Left ventricle myocardium inferior (tissue), 1 donor: ENCODE results near the gene ADORA2A. TPM values are rescaled to one million over a fixed set of nuclear protein-coding genes. Genes with fewer than 3 reads are reported as not detected.

Experiments used
- DNase-seq: peaks from one replicate; pipeline ENCODE4 v3.0.0-alpha.2; 2020
- H3K27ac ChIP-seq: fragments of 200-600 bp; replicated peaks from 2 replicates; pipeline ENCODE4 v1.8.0; 2021
- H3K27me3 ChIP-seq: fragments of 200-600 bp; 2 replicates; pipeline ENCODE4 v1.8.0; 2021; ENCODE audit warnings: low read depth
- H3K36me3 ChIP-seq: fragments of 200-600 bp; 2 replicates; pipeline ENCODE4 v1.8.0; 2021
- H3K4me1 ChIP-seq: fragments of 200-600 bp; 2 replicates; pipeline ENCODE4 v1.8.0; 2021
- H3K4me3 ChIP-seq: fragments of 200-600 bp; 2 replicates; pipeline ENCODE4 v1.8.0; 2021; ENCODE audit warnings: mild to moderate bottlenecking, moderate library complexity
- H3K9me3 ChIP-seq: fragments of 200-600 bp; replicated peaks from 2 replicates; pipeline ENCODE4 v1.8.0; 2021
- intact Hi-C: fragments of 100-400 bp; cut with micrococcal nuclease; formaldehyde crosslinking; loops from one replicate; pipeline ENCODE4 v1.11.0; 2022
- total RNA-seq: library from RNA; stranded (reverse); fragmentation: NEBNext Ultra II Directional; extraction: Animal tissue kit (Norgen Biotek cat#: 25700); gene quantifications from one replicate; pipeline ENCODE4 v1.2.1, GENCODE V29; 2021
- TF ChIP-seq, protein P1 (sequence below): fragments of 200-600 bp; IDR thresholded peaks from 2 replicates; pipeline ENCODE4 v1.8.0; 2021; ENCODE audit warnings: antibody characterized with exemption, mild to moderate bottlenecking, borderline replicate concordance
- donor health status: DM: no; HTN: yes; CAD: no; lungs with severe emphysema.

The ADORA2A gene
- total RNA-seq, 1 donor from 2014 or later = 3.6 TPM

DNA sequence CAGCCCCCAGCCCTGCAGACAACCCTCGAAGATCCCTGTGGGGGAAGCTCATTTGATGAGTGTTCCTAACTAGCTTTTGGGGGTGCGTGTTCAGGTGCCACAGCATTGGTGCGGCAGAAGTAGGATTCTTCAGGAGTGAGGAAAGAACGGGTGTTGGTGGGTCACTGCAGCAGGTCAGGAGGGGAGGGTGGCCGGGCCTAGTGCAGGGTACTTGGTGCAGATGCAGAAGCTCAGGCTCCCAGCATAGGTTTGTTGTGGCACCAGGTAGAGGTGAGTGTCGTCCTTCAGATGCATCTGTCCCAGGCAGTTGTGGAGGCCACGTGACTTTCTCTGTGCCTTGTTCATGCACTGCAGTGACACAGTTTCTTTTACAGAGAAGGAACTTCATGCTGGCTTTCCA lies 15.1 kb upstream of the ADORA2A start:
- Histone ChIP-seq H3K27ac (no peak overlapping the region), H3K4me1 (peaks cover 21% of the 10 kb centered on the region), H3K4me3 (no peak overlapping the region), H3K9me3 (no peaks in the 10 kb centered on the region), H3K36me3 (peaks cover 38% of the 10 kb centered on the region), H3K27me3 (no peaks in the 10 kb centered on the region)
- intact Hi-C loops = no loop called here
- TF ChIP-seq, protein P1, sequence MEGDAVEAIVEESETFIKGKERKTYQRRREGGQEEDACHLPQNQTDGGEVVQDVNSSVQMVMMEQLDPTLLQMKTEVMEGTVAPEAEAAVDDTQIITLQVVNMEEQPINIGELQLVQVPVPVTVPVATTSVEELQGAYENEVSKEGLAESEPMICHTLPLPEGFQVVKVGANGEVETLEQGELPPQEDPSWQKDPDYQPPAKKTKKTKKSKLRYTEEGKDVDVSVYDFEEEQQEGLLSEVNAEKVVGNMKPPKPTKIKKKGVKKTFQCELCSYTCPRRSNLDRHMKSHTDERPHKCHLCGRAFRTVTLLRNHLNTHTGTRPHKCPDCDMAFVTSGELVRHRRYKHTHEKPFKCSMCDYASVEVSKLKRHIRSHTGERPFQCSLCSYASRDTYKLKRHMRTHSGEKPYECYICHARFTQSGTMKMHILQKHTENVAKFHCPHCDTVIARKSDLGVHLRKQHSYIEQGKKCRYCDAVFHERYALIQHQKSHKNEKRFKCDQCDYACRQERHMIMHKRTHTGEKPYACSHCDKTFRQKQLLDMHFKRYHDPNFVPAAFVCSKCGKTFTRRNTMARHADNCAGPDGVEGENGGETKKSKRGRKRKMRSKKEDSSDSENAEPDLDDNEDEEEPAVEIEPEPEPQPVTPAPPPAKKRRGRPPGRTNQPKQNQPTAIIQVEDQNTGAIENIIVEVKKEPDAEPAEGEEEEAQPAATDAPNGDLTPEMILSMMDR = no peak
- no peak for DNase-seq

DNA sequence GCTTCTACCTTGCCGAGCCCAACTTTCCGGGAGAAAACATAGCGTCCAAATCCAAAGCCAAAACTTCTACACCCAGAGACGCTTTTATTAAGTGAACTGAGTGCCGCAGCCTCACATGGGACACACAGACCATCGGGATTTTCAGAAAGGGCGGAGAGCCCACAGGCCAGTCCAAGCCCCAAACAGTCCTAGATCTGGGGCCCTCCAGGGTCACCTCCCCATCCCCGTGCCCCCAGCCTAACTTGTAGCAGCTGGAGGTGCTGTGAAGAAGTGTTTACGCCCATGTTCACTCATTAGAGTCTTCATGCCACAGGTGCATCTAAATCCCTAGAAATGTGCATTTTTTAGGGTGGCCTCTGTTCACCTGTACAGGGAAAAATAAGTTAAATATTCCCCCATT lies 14.1 kb upstream of the ADORA2A start:
- Histone ChIP-seq H3K4me3 (no peak overlapping the region), H3K27me3 (no peaks in the 10 kb centered on the region), H3K9me3 (no peaks in the 10 kb centered on the region), H3K27ac (peak overlapping the region; percentile 65), H3K36me3 (peaks cover 38% of the 10 kb centered on the region), H3K4me1 (peaks cover 11% of the 10 kb centered on the region)
- intact Hi-C loops = no loop called here
- DNase-seq = no peak
- TF ChIP-seq, protein P1 = no peak

DNA sequence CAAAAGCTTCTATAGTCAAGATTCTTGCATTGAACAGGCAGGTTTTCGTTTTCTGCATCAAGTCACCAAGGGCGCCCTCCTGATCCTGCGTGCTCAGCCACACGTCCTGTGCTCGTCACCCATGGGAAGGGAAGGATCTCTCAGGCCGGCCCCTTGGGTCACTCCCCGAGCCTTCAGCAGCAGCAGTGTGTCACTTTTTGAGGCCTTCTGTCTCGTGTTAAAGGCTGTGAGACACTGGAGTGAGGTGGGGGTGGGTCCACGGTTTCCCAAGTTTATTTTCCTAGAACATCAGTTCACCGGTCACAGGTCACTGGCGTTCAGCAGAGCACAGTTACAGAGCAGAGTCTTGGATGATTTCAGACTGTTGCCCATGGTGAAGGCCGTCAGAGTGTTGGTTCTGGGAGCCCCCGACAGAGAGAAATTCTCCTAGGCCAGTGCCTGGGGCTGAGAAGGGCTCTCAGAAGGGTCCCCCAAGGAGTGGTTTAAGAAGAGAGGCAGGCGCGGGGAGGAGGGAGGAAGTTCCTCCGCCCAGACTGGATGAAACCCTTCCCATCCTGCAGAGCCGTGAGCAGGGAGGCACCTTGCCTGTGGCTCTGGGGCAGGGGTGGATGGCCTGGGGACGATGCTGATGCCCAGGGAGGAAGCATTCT lies 13.5 kb upstream of the ADORA2A start:
- Histone ChIP-seq H3K36me3 (peaks cover 38% of the 10 kb centered on the region), H3K27me3 (no peaks in the 10 kb centered on the region), H3K4me1 (peaks cover 6% of the 10 kb centered on the region), H3K27ac (peak overlapping the region; percentile 65), H3K4me3 (no peak overlapping the region), H3K9me3 (no peaks in the 10 kb centered on the region)
- intact Hi-C loops = no loop called here
- TF ChIP-seq, protein P1 = no peak
- no peak for DNase-seq

DNA sequence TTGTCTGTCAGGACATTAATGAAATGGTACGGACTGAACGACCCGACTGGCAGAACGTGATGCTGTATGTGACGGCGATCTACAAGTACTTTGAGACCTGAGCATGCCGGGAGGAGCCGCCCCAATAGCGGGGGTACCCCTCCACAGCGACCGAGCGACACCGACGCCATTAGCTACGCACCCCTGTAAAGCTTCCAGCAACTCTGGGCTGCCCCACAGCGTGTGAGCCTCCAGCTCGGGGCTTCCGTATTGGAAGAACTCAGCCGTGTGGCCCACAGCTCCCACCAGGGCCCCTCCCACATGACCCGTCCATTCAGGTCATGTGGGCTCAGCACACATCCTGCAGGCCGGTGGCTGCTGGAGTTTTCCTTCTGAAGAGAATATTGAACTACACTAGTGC lies 12.9 kb upstream of the ADORA2A start:
- TF ChIP-seq, protein P1 = no peak
- no peak for DNase-seq
- Histone ChIP-seq H3K36me3 (peaks cover 38% of the 10 kb centered on the region), H3K27me3 (no peaks in the 10 kb centered on the region), H3K4me3 (no peak overlapping the region), H3K9me3 (no peaks in the 10 kb centered on the region), H3K27ac (peak overlapping the region; percentile 65), H3K4me1 (peaks cover 7% of the 10 kb centered on the region)
- intact Hi-C loops = no loop called here

DNA sequence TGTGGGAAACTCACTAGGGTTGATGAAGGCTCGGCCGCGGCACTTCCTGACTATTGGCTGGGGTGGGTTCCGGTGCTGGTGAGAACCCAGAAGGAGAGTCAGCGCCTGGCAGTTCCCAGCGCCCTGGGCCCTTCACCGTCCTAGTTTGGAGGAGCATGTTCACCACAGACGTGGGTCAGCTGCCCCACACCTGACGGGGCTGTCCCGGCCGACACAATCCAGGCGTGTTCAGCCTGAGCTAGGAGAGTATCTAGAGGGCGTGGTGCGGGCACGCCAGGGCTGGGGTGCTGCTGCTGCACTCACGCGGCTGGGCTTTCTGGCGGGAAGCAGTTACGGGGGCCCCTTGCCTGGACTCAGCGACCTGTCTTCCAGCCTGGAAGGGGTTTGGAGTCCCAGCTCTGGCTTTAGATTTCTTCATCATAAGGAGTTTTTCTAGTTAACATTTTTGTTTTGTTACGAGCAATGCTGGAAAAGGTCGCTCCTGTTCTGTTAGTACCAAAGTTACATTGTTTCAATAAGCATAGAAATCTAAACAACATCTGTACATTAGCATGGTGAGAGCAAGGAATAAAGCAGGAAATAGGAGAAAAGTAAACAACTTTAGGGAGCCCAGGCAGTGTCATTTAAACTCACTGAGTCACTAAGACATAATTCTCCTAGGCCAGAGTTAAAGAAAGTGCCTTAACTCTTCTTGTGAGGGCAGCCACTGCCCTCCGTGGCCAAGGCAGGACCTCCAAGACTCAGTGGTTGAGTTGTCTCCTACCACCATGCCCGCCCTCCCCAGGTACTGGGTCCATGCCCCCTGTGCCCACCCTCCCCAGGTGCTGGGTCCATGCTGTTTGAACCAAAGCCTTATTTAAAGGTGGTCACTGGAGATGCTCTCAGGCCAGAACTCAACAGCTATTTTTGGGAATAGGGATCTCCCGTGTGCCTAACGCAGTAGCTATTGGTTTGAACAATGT lies 12.1 kb upstream of the ADORA2A start:
- Histone ChIP-seq H3K27ac (peak overlapping the region; percentile 65), H3K4me1 (peaks cover 15% of the 10 kb centered on the region), H3K27me3 (no peaks in the 10 kb centered on the region), H3K4me3 (no peak overlapping the region), H3K36me3 (peaks cover 38% of the 10 kb centered on the region), H3K9me3 (no peaks in the 10 kb centered on the region)
- TF ChIP-seq, protein P1 = no peak
- no peak for DNase-seq
- intact Hi-C loops = no loop called here
